Loucy (cell line): ENCODE results near the gene AAK1.

Source experiments
- EZH2phosphoT487 ChIP-seq: fragments of 200-600 bp; IDR thresholded peaks from 2 replicates; pipeline ENCODE4 v1.6.1; 2018; ENCODE audit warnings: antibody characterized with exemption, mild to moderate bottlenecking, moderate library complexity, borderline replicate concordance
- TF ChIP-seq, protein P1 (sequence below): fragments of 200-600 bp; sonication (generic); conservative IDR thresholded peaks from 2 replicates; pipeline ENCODE4 v1.5.1; 2014; ENCODE audit warnings: mild to moderate bottlenecking, antibody characterized with exemption, low read length

DNA sequence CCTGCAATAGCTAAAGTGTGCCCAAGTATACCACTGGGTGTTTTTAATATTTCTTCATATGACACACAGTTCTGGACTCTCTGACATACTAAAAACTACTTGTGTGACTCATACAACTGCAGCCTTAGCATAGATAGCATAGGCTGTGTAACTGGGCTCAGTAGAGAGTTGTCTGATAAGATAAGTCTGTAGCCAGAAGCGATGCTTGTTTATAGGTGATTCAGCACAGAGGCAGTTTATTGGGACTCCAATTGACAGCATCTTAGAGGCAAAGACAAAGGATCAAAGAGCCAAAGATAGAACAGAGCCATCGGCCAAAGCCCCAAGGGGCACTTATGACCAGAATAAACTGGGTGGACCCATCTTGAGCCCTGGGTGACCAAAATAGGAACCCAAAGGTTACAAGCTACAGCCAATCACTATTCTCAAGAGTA, 42.3 kb downstream of the AAK1 start:
- TF ChIP-seq, protein P1, sequence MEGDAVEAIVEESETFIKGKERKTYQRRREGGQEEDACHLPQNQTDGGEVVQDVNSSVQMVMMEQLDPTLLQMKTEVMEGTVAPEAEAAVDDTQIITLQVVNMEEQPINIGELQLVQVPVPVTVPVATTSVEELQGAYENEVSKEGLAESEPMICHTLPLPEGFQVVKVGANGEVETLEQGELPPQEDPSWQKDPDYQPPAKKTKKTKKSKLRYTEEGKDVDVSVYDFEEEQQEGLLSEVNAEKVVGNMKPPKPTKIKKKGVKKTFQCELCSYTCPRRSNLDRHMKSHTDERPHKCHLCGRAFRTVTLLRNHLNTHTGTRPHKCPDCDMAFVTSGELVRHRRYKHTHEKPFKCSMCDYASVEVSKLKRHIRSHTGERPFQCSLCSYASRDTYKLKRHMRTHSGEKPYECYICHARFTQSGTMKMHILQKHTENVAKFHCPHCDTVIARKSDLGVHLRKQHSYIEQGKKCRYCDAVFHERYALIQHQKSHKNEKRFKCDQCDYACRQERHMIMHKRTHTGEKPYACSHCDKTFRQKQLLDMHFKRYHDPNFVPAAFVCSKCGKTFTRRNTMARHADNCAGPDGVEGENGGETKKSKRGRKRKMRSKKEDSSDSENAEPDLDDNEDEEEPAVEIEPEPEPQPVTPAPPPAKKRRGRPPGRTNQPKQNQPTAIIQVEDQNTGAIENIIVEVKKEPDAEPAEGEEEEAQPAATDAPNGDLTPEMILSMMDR, result no peak
- TF ChIP-seq EZH2phosphoT487, result no peak
